Colonic mucosa (tissue), 4 donors: Measurements from ENCODE around the gene TRIM71. TPM values are rescaled to one million over a fixed set of nuclear protein-coding genes. Genes with fewer than 3 reads are reported as not detected.

Experiments used
- DNase-seq: peaks from one replicate; pipeline ENCODE4 v3.0.0-alpha.2; 2020
- H3K27ac ChIP-seq: fragments of 200-600 bp; one replicate; pipeline ENCODE4 v1.8.0; 2021
- H3K27me3 ChIP-seq: fragments of 200-600 bp; one replicate; pipeline ENCODE4 v1.8.0; 2021
- H3K36me3 ChIP-seq: fragments of 200-600 bp; one replicate; pipeline ENCODE4 v1.8.0; 2021
- H3K4me1 ChIP-seq: fragments of 200-600 bp; one replicate; pipeline ENCODE4 v1.8.0; 2021; ENCODE audit warnings: mild to moderate bottlenecking
- H3K4me3 ChIP-seq: fragments of 200-600 bp; one replicate; pipeline ENCODE4 v1.8.0; 2021
- H3K9ac ChIP-seq, 2 donors: one replicate each; pipeline ENCODE4 v1.7.0; 2013; ENCODE audit warnings: control low read depth in 2 of 2, low read depth in 2 of 2, low read length in 2 of 2
- H3K9me3 ChIP-seq: fragments of 200-600 bp; one replicate; pipeline ENCODE4 v1.8.0; 2021
- CTCF ChIP-seq: fragments of 200-600 bp; IDR thresholded peaks from one replicate; pipeline ENCODE4 v1.8.0; 2022; ENCODE audit warnings: antibody characterized with exemption, mild to moderate bottlenecking
- intact Hi-C: fragments of 100-400 bp; cut with DNase I; formaldehyde crosslinking; loops from one replicate; pipeline ENCODE4 v1.14.1; 2022
- total RNA-seq, 2 donors: library from RNA; stranded (reverse); fragmentation: NEBNext Ultra II Directional in 1 of 2; extraction: Animal tissue kit (Norgen Biotek cat#: 25700) in 1 of 2; gene quantifications; one replicate each; pipeline ENCODE4 v1.2.1, GENCODE V29; 2021
- donor health status: healthy.
- donor health status: DM: no; HTN: no; CAD: no.
- donor health status: DM: no; HTN: no; CAD: no.

Gene TRIM71
- total RNA-seq, 2 donors from 2014 or later, result 0.40 TPM; not detected in 1

GRCh38 chr3:32818229-32818969 is 602 bp downstream of the TRIM71 start:
- Histone ChIP-seq H3K4me1 (no peaks in the 10 kb centered on the region), H3K9ac (no peak overlapping the region), H3K9me3 (no peaks in the 10 kb centered on the region), H3K36me3 (no peaks in the 10 kb centered on the region), H3K4me3 (no peak overlapping the region), H3K27me3 (peaks cover 66% of the 10 kb centered on the region), H3K27ac (no peak overlapping the region)
- no peak for TF ChIP-seq CTCF
- intact Hi-C loops, result no loop called here
- DNase-seq, result no peak

GRCh38 chr3:32818970-32819511 is 1.2 kb downstream of the TRIM71 start:
- Histone ChIP-seq H3K9me3 (no peaks in the 10 kb centered on the region), H3K4me1 (no peaks in the 10 kb centered on the region), H3K36me3 (no peaks in the 10 kb centered on the region), H3K27me3 (peaks cover 66% of the 10 kb centered on the region), H3K27ac (no peak overlapping the region), H3K9ac (no peak overlapping the region), H3K4me3 (no peak overlapping the region)
- intact Hi-C loops, result no loop called here
- DNase-seq, result no peak
- TF ChIP-seq CTCF, result no peak

GRCh38 chr3:32819551-32820348 is 2.0 kb downstream of the TRIM71 start:
- no peak for DNase-seq
- Histone ChIP-seq H3K9ac (no peak overlapping the region), H3K4me3 (no peak overlapping the region), H3K4me1 (no peaks in the 10 kb centered on the region), H3K27ac (no peak overlapping the region), H3K36me3 (no peaks in the 10 kb centered on the region), H3K9me3 (no peaks in the 10 kb centered on the region), H3K27me3 (peaks cover 66% of the 10 kb centered on the region)
- intact Hi-C loops, result no loop called here
- no peak for TF ChIP-seq CTCF

GRCh38 chr3:32820430-32820829 is 2.6 kb downstream of the TRIM71 start:
- Histone ChIP-seq H3K27ac (no peak overlapping the region), H3K4me3 (no peak overlapping the region), H3K27me3 (peaks cover 62% of the 10 kb centered on the region), H3K9ac (no peak overlapping the region), H3K36me3 (no peaks in the 10 kb centered on the region), H3K4me1 (no peaks in the 10 kb centered on the region), H3K9me3 (no peaks in the 10 kb centered on the region)
- no peak for DNase-seq
- TF ChIP-seq CTCF, result no peak
- intact Hi-C loops, result no loop called here

GRCh38 chr3:32820971-32821685 is 3.3 kb downstream of the TRIM71 start:
- no peak overlapping the region for H3K27ac ChIP-seq
- H3K9ac ChIP-seq, result no peak overlapping the region
- DNase-seq, result no peak
- no peaks in the 10 kb centered on the region for H3K36me3 ChIP-seq
- H3K9me3 ChIP-seq, result no peaks in the 10 kb centered on the region
- no peaks in the 10 kb centered on the region for H3K4me1 ChIP-seq
- H3K4me3 ChIP-seq, result no peak overlapping the region
- TF ChIP-seq CTCF, result no peak
- intact Hi-C loops, result no loop called here
- peaks cover 58% of the 10 kb centered on the region for H3K27me3 ChIP-seq
